Islet of Langerhans (tissue), 1 donor: ENCODE measurements around the gene MVP.
"Not testable (repeated sequence)": the region's sequence is repeated elsewhere in the genome, so short reads cannot be mapped to it uniquely, and the experiment has no call there.

Source experiments
- FAIRE-seq: peaks from one replicate; lab custom pipeline; 2011; peaks lifted over from hg19 to GRCh38; lab: Jason Lieb, UNC

Gene MVP

DNA sequence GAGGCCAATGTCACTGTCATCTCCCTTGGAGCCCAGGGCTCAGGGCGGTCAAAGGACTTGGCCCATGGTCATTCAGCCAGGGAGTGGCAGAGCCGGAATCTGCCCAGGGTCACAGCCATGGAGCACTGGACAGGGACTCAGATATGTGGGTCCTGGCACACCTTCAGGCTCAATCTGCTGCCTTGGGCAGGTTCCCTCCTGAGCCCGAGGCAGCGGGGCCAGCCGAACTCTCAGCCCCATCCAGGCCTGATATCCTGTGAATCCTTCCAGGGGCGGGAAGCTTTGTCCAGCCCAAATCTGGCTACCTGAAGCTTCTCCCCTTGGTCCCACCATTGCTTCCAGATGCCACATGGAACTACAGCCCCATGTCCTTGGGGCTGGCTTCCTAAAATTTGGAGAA, 54.9 kb downstream of the MVP start:
- FAIRE-seq: no peak

- FAIRE-seq: no peak
These were observed 55.9 kb downstream of the MVP start for GRCh38 chr16:29876217-29876593.

DNA sequence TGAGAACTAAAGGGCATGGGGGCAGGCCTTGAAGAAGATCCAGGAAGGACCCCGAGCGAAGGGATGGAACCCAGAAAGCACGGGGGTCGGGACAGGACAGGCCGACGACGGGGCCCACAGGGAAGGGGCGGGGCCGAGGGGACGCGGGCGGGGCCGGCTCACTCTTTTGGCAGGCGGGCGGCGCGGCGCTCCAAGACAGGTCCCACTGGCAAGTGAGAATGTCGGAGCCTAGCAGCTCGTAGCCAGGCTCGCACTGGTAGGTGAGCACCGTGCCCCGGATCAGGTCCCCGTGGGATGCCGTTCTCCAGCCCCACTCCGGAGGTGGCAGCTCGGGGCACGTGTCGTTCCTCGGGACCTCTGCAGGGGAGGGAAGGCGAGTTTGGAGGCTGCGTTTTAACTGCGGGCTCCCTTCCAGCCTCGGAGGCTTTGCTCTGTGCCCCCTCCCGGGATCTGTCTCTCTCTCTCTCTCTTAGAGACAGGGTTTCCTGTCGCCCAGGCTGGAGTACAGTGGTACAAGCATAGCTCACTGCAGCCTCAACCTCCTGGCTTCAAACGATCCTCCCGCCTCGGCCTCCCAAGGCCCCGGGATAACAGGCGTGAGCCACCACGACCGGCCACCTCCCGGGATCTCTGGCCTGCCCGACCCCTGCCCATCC, 56.5 kb downstream of the MVP start:
- no peak for FAIRE-seq

GRCh38 chr16:29877266-29877961, 57.2 kb downstream of the MVP start:
- FAIRE-seq: no peak

GRCh38 chr16:29878172-29878571, 57.9 kb downstream of the MVP start:
- no peak for FAIRE-seq

DNA sequence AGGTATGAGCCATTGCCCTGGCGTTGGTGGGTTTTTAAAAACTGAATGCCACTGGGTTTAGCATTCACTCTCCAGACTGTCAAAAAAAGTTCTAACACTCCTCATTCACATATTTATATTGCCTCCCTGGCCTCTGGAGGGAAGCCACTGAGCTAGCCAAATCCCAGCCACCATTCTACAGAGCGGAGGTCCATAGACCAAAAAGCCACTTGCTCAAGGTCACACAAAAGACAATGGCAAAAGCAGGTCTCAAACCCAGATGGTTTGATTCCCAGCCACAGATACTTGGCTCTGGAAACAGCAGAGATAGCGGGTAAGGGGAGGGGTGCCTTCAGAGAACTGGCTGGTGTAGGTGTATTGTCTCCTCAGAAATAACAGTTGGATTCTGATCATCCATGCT, 60.8 kb downstream of the MVP start:
- FAIRE-seq: no peak

GRCh38 chr16:29883987-29884386, 63.7 kb downstream of the MVP start:
- FAIRE-seq: no peak

DNA sequence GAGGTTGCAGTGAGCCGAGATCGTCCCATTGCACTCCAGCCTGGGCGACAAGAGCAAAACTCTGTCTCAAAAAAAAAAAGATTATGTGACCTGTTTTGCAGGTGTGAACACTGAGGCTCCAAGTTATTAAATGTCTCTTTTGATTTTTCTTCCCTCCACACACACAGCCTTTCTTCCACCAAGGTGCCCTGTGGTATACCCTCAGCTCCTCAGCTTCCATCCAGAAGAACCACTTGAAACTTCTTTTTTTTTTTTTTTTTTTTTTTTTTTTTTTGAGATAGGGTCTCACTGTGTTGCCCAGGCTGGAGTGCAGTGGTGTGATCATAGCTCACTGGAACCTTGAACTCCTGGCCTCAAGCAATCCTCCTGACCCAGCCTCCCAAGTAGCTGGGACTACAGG, 69.1 kb downstream of the MVP start:
- not testable (repeated sequence) for FAIRE-seq

- no peak for FAIRE-seq
These were observed 71.5 kb downstream of the MVP start for GRCh38 chr16:29891525-29892457.

DNA sequence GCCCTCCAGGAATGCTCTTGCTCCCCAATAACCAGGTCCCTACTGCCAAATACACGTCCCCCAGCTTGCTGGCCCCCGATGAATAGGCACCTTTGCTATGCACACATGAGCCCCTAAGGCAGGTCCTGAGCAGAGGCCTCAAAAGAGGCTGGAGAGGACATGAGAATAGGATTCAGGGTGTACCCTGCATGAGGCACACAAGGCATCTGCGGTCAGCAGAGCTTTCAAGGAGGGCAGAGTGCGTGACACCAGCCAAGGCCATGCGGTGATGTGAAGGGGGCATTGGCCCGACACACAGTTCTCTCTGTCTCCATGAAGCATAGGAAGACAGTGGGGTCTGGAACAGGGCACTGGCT, 72.2 kb downstream of the MVP start:
- no peak for FAIRE-seq

DNA sequence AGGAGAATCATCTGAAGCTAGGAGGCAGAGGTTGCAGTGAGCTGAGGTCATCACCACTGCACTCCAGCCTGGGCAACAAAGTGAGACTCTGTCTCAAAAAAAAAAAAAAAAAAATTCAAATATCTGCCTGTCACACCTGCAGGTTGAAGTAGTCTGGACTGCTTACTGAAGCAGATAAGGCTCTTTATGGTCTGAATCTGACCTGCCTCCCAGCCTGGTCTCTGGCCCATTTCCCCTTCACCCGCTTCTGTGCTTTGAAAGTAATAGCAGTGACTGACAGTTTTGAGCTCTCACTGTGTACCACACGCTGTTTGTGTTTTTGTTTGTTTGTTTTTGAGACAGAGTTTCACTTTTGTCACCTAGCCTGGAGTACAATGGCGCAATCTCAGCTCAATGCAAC, 73.3 kb downstream of the MVP start:
- FAIRE-seq: no peak

GRCh38 chr16:29894352-29894751, 74.1 kb downstream of the MVP start:
- no peak for FAIRE-seq

GRCh38 chr16:29896841-29897240, 76.6 kb downstream of the MVP start:
- no peak for FAIRE-seq

DNA sequence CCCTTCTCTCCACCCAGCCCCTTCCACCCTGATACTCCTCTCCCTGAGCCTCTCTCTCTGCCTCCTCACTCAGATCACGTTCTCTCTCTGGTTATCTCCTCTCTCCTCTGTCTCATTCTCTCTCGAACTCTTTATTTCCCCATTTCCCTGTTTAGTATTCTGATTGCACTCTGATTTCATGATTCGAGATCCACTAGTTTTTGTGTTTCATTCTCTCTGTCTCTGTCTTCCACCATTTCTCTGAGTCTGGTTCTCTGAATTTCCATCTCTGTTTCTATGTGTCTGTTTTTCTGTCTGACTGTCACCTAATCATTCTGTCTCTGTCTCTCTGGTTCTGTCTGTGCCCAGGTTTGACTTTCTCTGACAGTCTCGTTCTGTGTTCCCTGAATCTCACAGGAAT, 77.1 kb downstream of the MVP start:
- FAIRE-seq: no peak
